AG08395 (cell line): ENCODE data around the gene GABBR2.

Experiments used
- DNase-seq: peaks from one replicate; pipeline ENCODE4 v3.0.0; 2012; ENCODE audit warnings: mixed read lengths, low spot score

GABBR2 gene

GRCh38 chr9:98370300-98370975 is 338.3 kb downstream of the GABBR2 start:
- no peak for DNase-seq

DNA sequence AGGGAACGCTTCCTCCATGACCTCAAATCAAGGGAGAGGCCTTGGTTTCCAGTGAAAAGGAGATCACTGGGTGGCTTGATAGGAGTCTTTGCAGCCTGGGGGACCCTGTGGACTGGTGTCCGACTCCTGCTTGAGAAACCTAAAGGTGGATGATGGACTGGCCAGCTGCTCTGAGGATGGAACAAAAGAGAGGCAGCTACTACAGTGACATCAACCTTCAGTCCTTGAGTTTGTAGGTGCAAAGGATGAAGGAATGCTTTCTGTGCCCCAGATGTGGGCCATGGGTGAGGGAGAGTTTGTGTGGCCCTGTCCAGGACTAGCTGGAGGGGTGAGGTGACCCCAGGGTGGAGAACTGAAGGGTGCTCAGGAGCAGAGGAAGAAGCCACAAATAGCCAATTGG is 338.8 kb downstream of the GABBR2 start:
- DNase-seq = no peak

DNA sequence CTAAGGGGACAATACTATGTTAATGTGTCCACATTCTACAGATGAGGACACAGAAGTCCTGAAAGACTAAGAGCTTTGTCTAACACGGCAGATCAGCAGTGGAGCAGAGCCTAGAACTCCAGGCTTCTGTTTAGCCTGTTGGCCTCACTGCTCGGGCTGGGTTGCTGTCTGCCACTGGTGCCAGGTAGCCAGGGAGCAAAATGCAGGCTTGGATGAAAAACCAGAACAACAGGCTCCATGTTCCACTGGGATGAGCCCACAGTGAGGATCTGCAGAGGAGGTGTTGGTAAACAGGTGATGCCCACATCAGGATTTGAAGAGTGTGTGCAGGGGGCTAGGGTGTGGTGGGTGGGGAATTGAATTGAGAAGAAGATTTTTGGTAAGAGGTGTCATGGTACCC is 339.3 kb downstream of the GABBR2 start:
- no peak for DNase-seq

DNA sequence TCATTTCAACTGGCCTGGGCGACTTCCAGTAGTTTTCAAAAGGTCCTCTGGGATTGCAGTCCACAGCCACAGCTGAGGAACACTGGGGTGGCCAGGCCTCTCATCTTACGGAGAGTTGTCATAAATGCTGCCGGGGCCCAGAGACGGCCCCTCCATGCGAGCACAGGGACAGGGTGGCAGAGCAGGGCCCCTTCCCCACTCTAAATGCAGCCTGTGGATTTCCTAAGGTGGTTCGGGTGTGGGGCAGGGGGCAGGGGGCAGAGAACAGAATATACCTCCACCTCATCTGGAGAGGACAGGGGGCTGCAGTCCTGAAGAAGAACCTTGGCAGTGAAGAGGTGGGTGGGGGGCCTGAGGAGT is 339.7 kb downstream of the GABBR2 start:
- no peak for DNase-seq

DNA sequence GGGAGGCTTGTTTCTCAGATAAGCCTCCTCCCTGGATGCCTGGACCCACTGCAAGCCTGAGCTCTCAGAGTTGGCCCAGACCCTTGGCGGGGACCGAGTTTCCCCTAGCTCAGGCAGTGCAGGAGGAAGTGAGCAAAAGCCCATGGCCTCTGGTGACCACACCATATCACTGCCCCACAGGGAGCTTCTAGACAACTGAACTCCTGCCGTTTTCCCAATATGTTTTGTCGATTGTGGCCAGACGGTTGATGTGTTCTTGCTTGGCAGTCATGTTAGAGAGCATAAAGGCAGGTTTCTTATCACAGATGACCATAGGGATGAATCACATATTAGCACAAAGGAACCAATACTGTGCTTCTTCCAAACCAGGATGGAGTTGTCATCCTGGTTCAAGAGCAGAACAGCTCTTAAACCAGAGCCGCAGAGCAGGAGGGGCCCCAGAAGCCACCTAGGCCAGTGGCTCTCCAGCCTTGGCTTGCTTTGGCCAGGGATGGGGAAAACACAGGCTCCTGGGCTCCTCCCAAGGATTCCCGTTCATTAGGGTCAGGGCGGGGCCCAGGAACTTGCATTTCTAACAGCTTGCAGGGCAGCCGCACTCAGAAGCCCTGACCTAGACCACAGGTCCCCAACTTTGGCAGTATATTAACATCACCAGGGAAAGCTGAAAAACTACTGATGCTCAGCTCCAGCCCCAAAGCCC is 340.2 kb downstream of the GABBR2 start:
- no peak for DNase-seq

DNA sequence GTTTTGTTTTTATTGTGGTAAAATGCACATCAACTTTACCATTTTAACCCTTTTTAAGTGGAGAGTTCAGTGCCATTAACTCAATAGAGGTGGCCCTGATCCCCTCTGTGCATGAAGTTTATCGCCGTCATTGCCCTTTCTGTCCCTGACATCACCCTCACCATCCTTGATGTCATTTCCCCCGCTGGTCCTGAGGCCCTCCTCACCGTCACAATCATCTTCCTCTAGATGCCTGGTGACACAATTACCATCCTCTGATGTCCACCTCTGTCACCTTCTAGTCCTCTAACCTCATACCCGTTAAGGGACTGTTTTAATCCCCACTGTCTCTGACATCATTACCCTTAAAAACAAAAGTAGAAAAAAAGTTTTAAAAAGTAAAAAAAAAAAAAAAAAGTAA is 340.8 kb downstream of the GABBR2 start:
- no peak for DNase-seq

- DNase-seq = no peak
Measured at GRCh38 chr9:98367371-98367900, 341.3 kb downstream of the GABBR2 start.

DNA sequence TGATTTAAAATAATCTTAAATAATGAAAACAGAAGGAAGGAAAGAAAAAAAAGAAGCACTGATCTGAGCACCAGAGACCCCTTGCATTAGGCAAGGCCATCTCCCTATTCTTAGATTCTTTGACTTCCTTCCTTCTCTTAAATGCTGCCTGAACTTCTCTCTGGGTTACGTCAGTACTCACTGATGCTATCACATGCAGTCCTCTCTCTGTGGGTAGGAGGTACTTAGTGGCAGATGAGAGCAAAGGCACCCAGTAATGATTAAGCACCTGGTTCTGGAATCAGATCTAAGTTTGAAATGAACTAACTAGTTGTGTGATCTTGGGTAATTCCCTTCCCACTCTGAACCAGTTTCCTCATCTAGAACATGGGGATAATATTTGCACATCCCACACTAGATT is 343.0 kb downstream of the GABBR2 start:
- no peak for DNase-seq

GRCh38 chr9:98365227-98365669 is 343.5 kb downstream of the GABBR2 start:
- DNase-seq = no peak

GRCh38 chr9:98364086-98364485 is 344.6 kb downstream of the GABBR2 start:
- no peak for DNase-seq

- no peak for DNase-seq
Measured at GRCh38 chr9:98363644-98364043, 345.1 kb downstream of the GABBR2 start.

GRCh38 chr9:98362624-98363252 is 346.0 kb downstream of the GABBR2 start:
- DNase-seq = no peak

DNA sequence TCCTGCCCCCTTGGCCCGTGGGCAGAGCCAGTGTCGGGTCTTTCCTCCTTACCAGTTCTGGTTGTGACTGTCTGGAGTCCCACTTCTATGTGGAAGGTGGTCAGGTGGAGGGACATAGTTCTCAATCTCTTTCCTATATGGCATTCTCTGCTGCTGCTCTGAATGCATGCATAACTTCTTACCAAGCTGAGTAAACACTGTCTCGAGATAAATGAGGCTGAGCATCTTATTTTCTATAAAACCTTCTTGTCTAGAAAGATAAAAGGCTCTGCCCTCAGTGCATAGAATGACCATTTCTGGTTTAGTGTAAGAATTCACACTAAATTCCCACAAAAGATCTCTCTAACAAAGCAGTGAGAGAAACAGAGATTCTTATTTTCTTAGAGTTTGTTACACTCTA is 347.1 kb downstream of the GABBR2 start:
- DNase-seq = no peak

DNA sequence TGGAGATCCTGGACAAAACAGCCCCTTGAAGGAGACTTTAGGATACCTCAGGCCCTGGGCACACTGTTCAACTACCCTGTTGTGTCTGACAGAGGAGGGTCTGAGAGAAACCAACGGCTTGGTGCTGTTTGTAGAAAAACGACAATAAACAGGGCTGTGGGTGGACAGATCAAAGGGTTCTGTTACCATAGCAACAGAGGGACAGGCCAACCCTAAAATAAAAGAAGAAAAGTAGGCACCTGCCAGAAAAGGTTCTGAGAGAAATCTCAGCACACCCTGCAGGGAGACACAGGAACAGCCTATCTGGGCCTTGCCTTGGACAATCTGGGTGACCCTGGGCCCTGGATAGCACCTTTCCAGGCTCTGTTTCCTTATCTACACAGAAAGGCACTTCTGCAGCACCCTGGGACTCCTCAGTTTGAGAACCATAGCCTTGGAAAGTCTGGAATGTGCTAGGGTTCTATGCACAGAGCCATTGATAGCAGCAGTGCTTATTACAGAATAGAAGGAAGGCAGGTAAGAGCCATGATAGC is 348.5 kb downstream of the GABBR2 start:
- DNase-seq = no peak

GRCh38 chr9:98359569-98359968 is 349.2 kb downstream of the GABBR2 start:
- no peak for DNase-seq

- DNase-seq = peak; percentile 70
Measured at GRCh38 chr9:98357921-98358535, 350.7 kb downstream of the GABBR2 start.

DNA sequence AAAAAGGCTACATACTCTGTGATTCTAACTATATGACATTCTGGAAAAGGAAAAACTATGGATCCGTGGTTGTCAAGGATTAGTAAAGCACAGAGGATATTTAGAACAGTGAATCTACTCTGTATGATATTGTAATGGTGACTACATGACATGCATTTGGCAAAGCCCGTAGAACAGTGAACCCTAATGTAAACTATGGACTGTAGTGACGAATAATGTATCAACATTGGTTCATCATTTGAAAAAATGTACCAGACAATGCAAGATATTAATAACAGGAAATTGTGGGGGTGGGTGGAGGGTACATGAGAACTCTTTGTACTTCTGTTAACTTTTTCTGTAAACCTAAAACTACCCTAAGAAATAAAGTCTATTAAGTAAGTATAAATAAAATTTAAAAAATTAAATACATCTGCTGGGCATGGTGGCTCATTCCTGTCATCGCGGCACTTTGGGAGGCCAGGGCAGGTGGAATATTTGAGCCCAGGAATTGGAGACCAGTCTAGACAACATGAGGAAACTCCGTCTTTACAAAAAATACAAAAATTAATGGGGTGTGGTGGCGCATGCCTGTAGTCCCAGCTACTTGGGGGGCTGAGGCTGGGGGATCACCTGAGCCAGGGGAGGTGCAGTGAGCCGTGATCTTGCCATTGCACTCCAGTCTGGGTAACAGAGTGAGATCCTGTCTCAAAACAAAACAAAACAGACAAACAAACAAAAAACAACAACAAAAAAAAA is 351.6 kb downstream of the GABBR2 start:
- no peak for DNase-seq

- DNase-seq = no peak
Measured at GRCh38 chr9:98356326-98356725, 352.4 kb downstream of the GABBR2 start.

- DNase-seq = no peak
Measured at GRCh38 chr9:98351370-98351769, 357.4 kb downstream of the GABBR2 start.

DNA sequence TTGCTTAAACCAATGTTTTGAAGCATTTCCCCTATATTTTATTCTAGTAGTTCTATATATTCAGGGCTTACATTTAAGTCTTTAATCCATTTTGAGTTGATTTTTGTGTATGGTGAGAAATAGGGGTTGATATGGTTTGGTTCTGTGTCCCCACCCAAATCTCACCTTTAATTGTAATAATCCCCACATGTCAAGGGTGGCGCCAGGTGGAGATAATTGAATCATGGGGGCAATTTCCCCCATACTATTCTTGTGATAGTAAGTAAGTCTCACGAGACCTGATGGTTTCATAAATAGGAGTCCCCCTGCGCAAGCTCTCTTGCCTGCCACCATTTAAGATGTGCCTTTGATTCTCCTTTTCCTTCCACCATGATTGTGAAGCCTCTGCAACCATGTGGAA is 361.1 kb downstream of the GABBR2 start:
- no peak for DNase-seq

DNA sequence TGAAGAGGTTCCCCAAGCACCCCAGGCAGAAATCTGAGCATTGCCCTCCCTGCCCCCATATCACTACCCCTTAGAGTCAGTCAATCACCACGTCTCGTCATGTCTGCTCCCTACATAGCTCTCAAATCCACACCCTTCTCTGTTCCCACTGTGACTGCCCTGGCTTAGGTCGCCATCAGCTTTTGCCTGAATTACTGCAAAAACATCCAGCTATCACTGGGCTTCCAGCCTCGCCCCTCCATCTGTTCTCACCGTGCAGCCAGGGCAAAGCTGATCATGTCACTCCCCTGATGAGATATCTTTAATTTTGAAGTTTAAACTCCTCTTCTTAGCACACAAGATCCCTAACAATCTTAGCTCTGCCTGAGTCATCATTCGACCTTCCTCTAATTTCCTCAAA is 363.7 kb downstream of the GABBR2 start:
- DNase-seq = no peak

GRCh38 chr9:98344581-98344980 is 364.2 kb downstream of the GABBR2 start:
- DNase-seq = no peak
